ENCODE results near the gene DHCR24. TPM values are rescaled to one million over a fixed set of nuclear protein-coding genes. Genes with fewer than 3 reads are reported as not detected.

DHCR24 gene
- polyA plus RNA-seq, 1 donor (not counting 4 experiments of a cell fraction or from before 2014, with no cell fraction given): 363 TPM

GRCh38 chr1:54805981-54806381 is 81.0 kb downstream of the DHCR24 start:
- Histone ChIP-seq H3K36me3 (ENCODE audit: control insufficient read depth in 2 of 2, extremely low read depth in 1 of 2, insufficient read depth in 2 of 2, low read length in 2 of 2) (no peaks in the 10 kb centered on the region), H3K79me2 (ENCODE audit: control insufficient read depth, insufficient read depth, low read length) (no peaks in the 10 kb centered on the region), H3K4me3 (ENCODE audit: control insufficient read depth in 2 of 3, extremely low read depth in 1 of 3, insufficient read depth in 2 of 3, low read depth in 1 of 3, low read length in 3 of 3) (no peak overlapping the region), H3K9ac (ENCODE audit: control insufficient read depth, extremely low read depth, insufficient read depth, low read length) (no peak overlapping the region), H2AFZ (ENCODE audit: control insufficient read depth, low read length) (no peak overlapping the region), H3K27me3 (ENCODE audit: control insufficient read depth, extremely low read depth, insufficient read depth, low read length) (no peaks in the 10 kb centered on the region), H3K9me1 (ENCODE audit: control insufficient read depth, extremely low read depth, insufficient read depth, low read length) (no peaks in the 10 kb centered on the region), H3K4me1 (ENCODE audit: control insufficient read depth, extremely low read depth, insufficient read depth, low read length) (peaks cover 13% of the 10 kb centered on the region), H3K27ac (ENCODE audit: control insufficient read depth, insufficient read depth, low read length) (no peak overlapping the region), H4K20me1 (ENCODE audit: control insufficient read depth, extremely low read depth, insufficient read depth, low read length) (no peaks in the 10 kb centered on the region), H3K9me3 (ENCODE audit: control insufficient read depth, low read depth, low read length) (no peaks in the 10 kb centered on the region), H3K4me2 (ENCODE audit: control insufficient read depth, extremely low read depth, insufficient read depth, low read depth, low read length) (no peak overlapping the region)
- FAIRE-seq (no peak), DNase-seq (ENCODE audit: low read depth, low spot score) (no peak)
- TF ChIP-seq EZH2 (IDR thresholded peaks at IDR 0.05; ENCODE audit: low read length): no peak
- TF ChIP-seq, protein P1, sequence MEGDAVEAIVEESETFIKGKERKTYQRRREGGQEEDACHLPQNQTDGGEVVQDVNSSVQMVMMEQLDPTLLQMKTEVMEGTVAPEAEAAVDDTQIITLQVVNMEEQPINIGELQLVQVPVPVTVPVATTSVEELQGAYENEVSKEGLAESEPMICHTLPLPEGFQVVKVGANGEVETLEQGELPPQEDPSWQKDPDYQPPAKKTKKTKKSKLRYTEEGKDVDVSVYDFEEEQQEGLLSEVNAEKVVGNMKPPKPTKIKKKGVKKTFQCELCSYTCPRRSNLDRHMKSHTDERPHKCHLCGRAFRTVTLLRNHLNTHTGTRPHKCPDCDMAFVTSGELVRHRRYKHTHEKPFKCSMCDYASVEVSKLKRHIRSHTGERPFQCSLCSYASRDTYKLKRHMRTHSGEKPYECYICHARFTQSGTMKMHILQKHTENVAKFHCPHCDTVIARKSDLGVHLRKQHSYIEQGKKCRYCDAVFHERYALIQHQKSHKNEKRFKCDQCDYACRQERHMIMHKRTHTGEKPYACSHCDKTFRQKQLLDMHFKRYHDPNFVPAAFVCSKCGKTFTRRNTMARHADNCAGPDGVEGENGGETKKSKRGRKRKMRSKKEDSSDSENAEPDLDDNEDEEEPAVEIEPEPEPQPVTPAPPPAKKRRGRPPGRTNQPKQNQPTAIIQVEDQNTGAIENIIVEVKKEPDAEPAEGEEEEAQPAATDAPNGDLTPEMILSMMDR (optimal IDR thresholded peaks at IDR 0.05 in 1 of 3, IDR thresholded peaks at IDR 0.05 in 1 of 3, conservative IDR thresholded peaks at IDR 0.05 in 1 of 3; ENCODE audit: extremely low read depth in 1 of 3, insufficient read depth in 2 of 3, low read length in 3 of 3): no peak
- dilution Hi-C loops (cut with MboI; ENCODE audit: extremely low pct_ligation_motif_present, low sequenced_read_pairs): no loop called here

DNA sequence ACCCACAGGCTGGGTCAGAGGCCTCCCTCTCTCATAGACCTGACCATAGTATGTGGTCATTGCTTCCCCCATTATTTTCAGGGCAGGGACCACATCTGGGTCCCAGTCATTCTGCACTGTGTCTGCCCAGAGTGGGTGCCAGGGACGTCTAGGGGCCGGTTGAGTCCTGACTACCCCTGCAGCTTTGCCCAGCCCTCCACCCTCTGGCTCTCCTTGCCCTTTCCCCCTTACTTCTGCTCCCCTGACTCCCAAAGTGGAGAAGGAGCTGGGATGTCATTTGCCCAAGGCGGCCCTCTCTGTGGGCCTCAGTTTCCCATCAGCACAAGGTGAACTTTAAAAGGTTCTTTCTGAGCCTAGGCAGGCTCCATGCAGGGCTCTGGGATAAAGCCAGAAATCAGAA is 81.5 kb downstream of the DHCR24 start:
- no peak for FAIRE-seq
- Histone ChIP-seq H3K27ac (ENCODE audit: control insufficient read depth, insufficient read depth, low read length) (no peak overlapping the region), H3K9ac (ENCODE audit: control insufficient read depth, extremely low read depth, insufficient read depth, low read length) (no peak overlapping the region), H3K4me2 (ENCODE audit: control insufficient read depth, extremely low read depth, insufficient read depth, low read depth, low read length) (no peak overlapping the region), H3K4me1 (ENCODE audit: control insufficient read depth, extremely low read depth, insufficient read depth, low read length) (peaks cover 13% of the 10 kb centered on the region), H3K4me3 (ENCODE audit: control insufficient read depth in 2 of 3, extremely low read depth in 1 of 3, insufficient read depth in 2 of 3, low read depth in 1 of 3, low read length in 3 of 3) (no peak overlapping the region), H3K9me3 (ENCODE audit: control insufficient read depth, low read depth, low read length) (no peaks in the 10 kb centered on the region), H3K9me1 (ENCODE audit: control insufficient read depth, extremely low read depth, insufficient read depth, low read length) (no peaks in the 10 kb centered on the region), H2AFZ (ENCODE audit: control insufficient read depth, low read length) (no peak overlapping the region), H3K27me3 (ENCODE audit: control insufficient read depth, extremely low read depth, insufficient read depth, low read length) (no peaks in the 10 kb centered on the region), H3K79me2 (ENCODE audit: control insufficient read depth, insufficient read depth, low read length) (no peaks in the 10 kb centered on the region), H4K20me1 (ENCODE audit: control insufficient read depth, extremely low read depth, insufficient read depth, low read length) (no peaks in the 10 kb centered on the region), H3K36me3 (ENCODE audit: control insufficient read depth in 2 of 2, extremely low read depth in 1 of 2, insufficient read depth in 2 of 2, low read length in 2 of 2) (no peaks in the 10 kb centered on the region)
- DNase-seq (ENCODE audit: low read depth, low spot score): no peak
- dilution Hi-C loops (cut with MboI; ENCODE audit: extremely low pct_ligation_motif_present, low sequenced_read_pairs): no loop called here
- no peak for TF ChIP-seq EZH2 (IDR thresholded peaks at IDR 0.05; ENCODE audit: low read length)
- TF ChIP-seq, protein P1 (optimal IDR thresholded peaks at IDR 0.05 in 1 of 3, IDR thresholded peaks at IDR 0.05 in 1 of 3, conservative IDR thresholded peaks at IDR 0.05 in 1 of 3; ENCODE audit: extremely low read depth in 1 of 3, insufficient read depth in 2 of 3, low read length in 3 of 3): no peak

Data from keratinocyte (primary cell).